HL-60 (cell line): Measurements from ENCODE around the gene PSMC5.

Source experiments
- DNase-seq, 2 experiments: peaks; one replicate each; pipeline ENCODE4 v3.0.0-alpha.2; 2010 to 2020; ENCODE audit warnings: low read depth in 1 of 2, low spot score in 1 of 2
- H3K27ac ChIP-seq: fragments of 250-450 bp; sonication (Bioruptor Pico); replicated peaks from 2 replicates; pipeline ENCODE4 v1.5.1; 2020; ENCODE audit warnings: mild to moderate bottlenecking, moderate library complexity
- H3K27me3 ChIP-seq: fragments of 250-450 bp; sonication (Bioruptor Pico); 2 replicates; pipeline ENCODE4 v1.5.1; 2021; ENCODE audit warnings: mild to moderate bottlenecking, moderate library complexity; ENCODE audit not compliant: insufficient read depth, poor library complexity, severe bottlenecking
- H3K4me3 ChIP-seq: replicated peaks from 2 replicates; pipeline ENCODE4 v1.5.1; 2011; ENCODE audit warnings: mild to moderate bottlenecking, control low read depth, low read length; ENCODE audit not compliant: insufficient read depth
- GABPA ChIP-seq: IDR thresholded peaks from 2 replicates; pipeline ENCODE4 v1.6.1; 2012; ENCODE audit warnings: low read depth
- POLR2AphosphoS5 ChIP-seq: IDR thresholded peaks from 2 replicates; pipeline ENCODE4 v1.6.1; 2012; ENCODE audit warnings: low read depth
- SPI1 ChIP-seq: IDR thresholded peaks from 2 replicates; pipeline ENCODE4 v1.6.1; 2012; ENCODE audit warnings: low read depth, mild to moderate bottlenecking, borderline replicate concordance
- TF ChIP-seq, protein P1 (sequence below): IDR thresholded peaks from one replicate; pipeline ENCODE4 v1.5.1; 2011; ENCODE audit warnings: low read length, control low read depth, inconsistent platforms; ENCODE audit not compliant: insufficient read depth
- TF ChIP-seq, protein P2 (sequence below): IDR thresholded peaks from 2 replicates; pipeline ENCODE4 v1.6.1; 2012; ENCODE audit warnings: low read depth; ENCODE audit not compliant: insufficient replicate concordance

The PSMC5 gene

DNA sequence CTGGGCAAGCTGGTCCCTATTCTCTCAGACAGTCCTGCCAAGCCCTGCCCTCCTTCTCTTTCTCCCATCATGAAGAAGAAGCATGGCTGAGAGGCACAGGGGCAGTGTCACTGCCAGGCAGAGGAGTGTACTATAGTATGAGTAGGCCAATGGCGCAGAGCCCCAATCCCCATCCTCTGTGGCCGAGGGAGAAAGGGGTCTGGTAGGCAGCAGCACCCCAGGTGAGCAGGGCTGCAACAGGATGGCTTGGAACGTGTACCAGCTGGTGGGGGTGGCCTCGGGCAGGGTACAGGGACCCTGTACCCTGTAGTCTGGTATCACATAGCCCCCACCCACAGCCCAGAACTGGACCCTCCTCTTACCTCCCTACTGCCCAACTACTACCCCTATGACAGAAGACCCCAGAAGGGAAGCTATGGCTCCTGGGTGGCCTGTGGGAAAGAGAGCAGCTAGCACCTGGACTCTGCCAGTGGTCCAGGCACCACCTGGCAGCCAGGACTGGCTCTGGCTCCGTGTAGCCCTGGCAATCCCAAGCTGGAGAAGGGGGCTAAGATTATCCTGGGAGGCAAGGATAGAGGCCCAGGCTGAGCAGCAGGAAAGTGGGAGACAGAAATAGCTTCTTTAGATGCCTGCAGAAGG is 10.8 kb downstream of the PSMC5 start:
- TF ChIP-seq POLR2AphosphoS5 (no peak), SPI1 (no peak), GABPA (no peak)
- TF ChIP-seq, protein P1, sequence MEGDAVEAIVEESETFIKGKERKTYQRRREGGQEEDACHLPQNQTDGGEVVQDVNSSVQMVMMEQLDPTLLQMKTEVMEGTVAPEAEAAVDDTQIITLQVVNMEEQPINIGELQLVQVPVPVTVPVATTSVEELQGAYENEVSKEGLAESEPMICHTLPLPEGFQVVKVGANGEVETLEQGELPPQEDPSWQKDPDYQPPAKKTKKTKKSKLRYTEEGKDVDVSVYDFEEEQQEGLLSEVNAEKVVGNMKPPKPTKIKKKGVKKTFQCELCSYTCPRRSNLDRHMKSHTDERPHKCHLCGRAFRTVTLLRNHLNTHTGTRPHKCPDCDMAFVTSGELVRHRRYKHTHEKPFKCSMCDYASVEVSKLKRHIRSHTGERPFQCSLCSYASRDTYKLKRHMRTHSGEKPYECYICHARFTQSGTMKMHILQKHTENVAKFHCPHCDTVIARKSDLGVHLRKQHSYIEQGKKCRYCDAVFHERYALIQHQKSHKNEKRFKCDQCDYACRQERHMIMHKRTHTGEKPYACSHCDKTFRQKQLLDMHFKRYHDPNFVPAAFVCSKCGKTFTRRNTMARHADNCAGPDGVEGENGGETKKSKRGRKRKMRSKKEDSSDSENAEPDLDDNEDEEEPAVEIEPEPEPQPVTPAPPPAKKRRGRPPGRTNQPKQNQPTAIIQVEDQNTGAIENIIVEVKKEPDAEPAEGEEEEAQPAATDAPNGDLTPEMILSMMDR: no peak
- TF ChIP-seq, protein P2, sequence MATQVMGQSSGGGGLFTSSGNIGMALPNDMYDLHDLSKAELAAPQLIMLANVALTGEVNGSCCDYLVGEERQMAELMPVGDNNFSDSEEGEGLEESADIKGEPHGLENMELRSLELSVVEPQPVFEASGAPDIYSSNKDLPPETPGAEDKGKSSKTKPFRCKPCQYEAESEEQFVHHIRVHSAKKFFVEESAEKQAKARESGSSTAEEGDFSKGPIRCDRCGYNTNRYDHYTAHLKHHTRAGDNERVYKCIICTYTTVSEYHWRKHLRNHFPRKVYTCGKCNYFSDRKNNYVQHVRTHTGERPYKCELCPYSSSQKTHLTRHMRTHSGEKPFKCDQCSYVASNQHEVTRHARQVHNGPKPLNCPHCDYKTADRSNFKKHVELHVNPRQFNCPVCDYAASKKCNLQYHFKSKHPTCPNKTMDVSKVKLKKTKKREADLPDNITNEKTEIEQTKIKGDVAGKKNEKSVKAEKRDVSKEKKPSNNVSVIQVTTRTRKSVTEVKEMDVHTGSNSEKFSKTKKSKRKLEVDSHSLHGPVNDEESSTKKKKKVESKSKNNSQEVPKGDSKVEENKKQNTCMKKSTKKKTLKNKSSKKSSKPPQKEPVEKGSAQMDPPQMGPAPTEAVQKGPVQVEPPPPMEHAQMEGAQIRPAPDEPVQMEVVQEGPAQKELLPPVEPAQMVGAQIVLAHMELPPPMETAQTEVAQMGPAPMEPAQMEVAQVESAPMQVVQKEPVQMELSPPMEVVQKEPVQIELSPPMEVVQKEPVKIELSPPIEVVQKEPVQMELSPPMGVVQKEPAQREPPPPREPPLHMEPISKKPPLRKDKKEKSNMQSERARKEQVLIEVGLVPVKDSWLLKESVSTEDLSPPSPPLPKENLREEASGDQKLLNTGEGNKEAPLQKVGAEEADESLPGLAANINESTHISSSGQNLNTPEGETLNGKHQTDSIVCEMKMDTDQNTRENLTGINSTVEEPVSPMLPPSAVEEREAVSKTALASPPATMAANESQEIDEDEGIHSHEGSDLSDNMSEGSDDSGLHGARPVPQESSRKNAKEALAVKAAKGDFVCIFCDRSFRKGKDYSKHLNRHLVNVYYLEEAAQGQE: no peak
- no peaks in the 10 kb centered on the region for H3K27me3 ChIP-seq
- no peak overlapping the region; the same call in 1 of the 2 replicates for H3K27ac ChIP-seq
- DNase-seq: no peak
- H3K4me3 ChIP-seq: no peak overlapping the region

DNA sequence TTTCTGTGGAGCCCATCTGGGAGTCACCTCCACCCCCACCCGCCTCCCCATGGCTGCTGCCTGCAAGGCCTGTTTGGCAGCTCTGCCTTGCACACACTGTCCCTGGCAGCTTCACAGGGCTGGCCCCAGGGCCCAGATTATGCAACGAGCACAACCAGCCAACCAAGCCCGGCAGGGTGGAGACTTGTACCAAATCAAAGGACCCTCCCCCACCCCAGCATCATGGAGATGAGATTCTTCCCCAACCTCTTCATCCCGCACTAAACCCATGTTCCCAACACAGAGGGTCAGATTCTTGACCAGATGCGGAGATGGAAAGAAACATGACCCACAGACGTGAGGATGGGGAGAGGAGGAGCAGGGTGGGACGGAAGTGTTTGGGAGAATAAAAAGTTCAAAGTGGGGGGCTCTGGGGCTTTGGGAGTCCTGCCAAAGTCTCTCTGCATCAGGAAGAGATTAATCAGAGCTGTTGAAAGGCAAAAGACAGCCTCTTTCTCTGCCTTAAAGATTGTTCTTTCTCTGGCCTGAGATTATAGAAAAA is 11.5 kb downstream of the PSMC5 start:
- Histone ChIP-seq H3K27me3 (no peaks in the 10 kb centered on the region), H3K27ac (peak overlapping the region; percentile 29; the same call in 1 of the 2 replicates), H3K4me3 (no peak overlapping the region)
- DNase-seq: peak in 1 of 2 experiments; percentile 56
- TF ChIP-seq GABPA (no peak), POLR2AphosphoS5 (no peak), SPI1 (no peak)
- TF ChIP-seq, protein P2: no peak
- TF ChIP-seq, protein P1: no peak

DNA sequence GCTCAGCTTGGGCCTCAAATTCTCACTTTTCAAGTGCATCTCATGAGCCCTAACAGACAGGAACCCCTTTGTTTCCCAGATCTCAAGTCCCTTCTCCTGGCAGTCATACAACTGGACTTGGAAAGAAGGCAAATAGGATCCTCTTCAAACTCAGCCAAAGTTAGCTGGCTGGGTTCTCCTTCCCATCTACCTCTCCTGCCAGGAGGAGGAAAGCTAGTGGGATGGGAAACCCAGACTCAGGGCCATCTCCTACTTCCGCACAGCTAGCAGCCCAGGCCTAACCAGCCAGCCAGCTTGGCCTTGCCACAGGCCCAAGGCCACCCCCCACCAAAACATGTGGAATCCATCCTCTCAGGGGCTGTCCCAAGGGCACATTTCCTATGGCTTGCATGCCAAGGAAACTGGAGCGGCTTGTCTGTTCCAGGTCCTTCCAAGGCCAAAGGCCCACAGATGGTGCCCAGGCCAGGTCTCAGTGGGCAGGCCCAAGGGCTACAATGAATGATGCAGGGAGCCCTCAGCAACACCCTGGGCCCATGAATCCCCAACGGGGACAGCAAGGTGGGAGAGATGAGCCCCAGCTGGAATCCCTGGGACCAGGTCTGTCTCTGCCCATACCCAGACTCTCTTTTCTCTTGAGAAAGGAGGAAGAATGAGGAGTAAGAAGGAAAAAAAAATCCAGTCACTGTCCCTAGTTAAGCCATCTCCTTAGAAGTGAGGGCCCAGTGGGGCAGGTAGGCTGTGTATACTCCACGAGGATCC is 13.5 kb downstream of the PSMC5 start:
- TF ChIP-seq GABPA: no peak
- TF ChIP-seq POLR2AphosphoS5: no peak
- TF ChIP-seq, protein P2: no peak
- Histone ChIP-seq H3K4me3 (peak overlapping the region; percentile 82), H3K27me3 (no peaks in the 10 kb centered on the region), H3K27ac (peak overlapping the region; percentile 79)
- DNase-seq: peak in 1 of 2 experiments; percentile 25
